GM21381 (cell line): ENCODE measurements around the gene C4orf46.
A peak's percentile ranks its signal among the peaks of the same experiment; 100 is the strongest.

Experiments used
- ATAC-seq: cut with Tn5 transposase; IDR thresholded peaks from one replicate; pipeline ENCODE4 v1.9.1; 2021; ENCODE audit warnings: mild to moderate bottlenecking, moderate library complexity; ENCODE audit not compliant: unreplicated experiment

Gene C4orf46

GRCh38 chr4:158656439-158656838 lies 15.2 kb downstream of the C4orf46 start:
- no peak for ATAC-seq

DNA sequence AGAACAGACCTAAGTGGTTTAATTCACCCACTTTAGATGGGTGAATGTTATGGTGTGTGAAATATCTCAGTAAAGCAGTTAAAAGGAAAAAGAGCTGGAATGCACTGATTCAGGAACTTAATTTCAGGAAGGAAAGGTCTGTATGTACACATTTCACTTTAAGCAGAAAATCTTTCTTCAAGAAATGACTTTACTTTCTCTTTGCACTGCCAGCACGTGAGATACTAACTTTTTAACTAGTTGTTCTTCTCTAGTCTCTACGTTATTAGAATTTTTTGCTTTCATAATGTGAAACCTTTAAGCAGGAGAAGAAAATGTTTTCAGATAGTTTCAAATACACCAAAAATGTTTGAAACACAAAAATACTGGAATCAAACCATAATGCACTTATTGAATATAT lies 18.8 kb downstream of the C4orf46 start:
- peak; percentile 47 for ATAC-seq

DNA sequence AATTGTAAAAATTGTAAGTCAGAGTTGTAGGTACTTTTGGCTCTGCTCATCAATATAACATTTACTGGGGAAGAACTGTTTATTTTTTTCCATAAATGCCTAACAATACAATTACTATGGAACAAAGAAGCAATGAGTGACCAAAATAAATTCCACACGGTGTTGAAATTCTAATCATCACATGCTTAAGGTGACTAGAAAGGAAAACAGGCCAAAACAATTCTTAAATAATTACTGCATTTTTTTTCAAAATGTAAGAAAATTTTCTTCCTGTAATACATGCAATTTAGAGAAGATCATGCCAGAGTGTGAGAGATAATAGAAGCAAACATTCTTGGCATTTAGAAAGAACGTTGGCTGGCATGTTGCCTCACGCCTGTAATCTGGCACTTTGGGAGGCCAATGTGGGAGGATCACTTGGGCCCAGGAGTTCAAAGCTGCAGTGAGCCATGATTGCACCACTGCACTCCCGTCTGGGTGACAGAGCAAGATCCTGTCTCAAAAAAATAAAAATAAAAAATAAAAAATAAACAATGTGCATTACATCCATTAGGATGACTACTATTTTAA lies 22.5 kb downstream of the C4orf46 start:
- ATAC-seq, result no peak

- no peak for ATAC-seq
Measured at GRCh38 chr4:158644760-158645159, 26.9 kb downstream of the C4orf46 start.

DNA sequence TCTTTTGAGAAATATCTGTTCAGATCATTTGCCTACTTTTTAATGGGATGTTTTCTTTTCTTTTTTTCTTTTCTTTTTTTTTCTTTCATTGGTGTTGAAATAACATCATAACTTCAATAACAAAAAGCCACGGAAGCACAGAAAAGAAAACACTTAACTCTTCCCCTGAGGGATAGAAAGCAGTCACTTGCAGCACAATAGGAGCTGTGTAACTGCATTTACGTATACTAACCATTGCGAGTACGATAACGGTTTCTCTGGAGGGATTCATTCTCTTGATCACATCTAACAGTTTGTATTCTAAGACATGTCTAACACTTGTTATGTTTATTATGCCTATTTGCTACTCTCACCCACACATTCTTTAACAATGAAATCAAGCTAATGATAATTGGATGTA lies 27.3 kb downstream of the C4orf46 start:
- ATAC-seq, result no peak

DNA sequence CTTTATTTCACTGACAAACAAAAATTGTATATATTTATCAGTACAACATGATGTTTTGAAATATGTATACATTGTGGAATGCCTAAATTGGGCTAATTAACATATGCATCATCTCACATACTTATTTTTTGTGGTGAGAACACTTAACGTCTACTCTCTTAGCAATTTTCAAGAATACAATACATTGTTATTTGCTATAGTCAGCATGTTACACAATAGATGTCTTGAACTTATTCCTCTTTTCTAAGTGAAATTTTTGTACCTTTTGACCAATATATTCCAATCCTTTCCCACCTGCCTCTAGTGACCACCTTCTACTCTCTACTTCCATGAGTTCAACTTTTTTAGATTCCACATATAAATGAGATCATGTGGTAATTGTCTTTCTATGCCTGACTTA lies 35.1 kb downstream of the C4orf46 start:
- no peak for ATAC-seq

GRCh38 chr4:158630893-158631292 lies 40.8 kb downstream of the C4orf46 start:
- no peak for ATAC-seq

DNA sequence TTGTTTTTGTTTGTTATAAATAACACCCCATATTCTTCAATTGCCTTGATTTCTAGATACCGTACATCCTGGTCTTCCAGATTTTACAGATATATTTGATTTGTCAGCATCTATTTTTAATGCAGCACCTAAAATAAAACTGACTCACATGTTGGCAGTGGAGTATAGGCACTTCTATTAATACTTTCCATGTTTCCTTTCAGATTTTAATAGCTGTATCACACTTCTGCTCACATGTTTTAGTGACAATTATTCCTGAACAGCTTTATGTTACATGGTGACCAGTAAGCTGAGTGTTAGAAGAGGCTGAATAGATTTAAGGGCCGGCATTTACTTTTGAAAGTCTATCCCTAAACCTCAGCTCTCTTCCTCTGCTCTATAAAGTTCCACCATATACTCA lies 46.1 kb downstream of the C4orf46 start:
- no peak for ATAC-seq

DNA sequence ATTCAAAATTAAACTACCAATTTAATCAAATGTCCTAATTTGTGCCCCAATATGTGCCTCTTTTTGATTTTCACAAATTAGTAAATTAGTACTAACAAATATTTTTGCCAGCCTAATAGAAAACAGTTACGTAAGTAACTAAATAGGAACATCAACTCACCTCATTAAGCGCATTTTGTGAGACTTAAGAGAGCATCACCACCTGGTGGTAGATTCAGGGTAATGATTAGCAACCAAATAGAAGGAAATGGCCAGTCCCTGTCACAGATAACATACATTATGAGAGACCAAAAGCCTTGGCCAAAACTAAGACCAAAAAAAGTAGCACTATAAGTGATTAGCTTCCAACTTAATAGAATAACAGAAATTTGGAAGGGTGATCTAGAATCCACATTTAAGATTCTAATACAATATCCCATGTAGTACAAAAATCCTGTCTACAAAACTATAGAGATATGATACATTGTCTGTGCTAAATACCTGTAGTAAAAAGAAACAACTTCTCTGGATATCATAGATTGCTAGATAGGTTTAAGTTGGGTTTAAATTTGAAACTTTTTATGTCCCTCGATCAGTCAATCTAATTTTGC lies 46.7 kb downstream of the C4orf46 start:
- ATAC-seq, result peak; percentile 95

DNA sequence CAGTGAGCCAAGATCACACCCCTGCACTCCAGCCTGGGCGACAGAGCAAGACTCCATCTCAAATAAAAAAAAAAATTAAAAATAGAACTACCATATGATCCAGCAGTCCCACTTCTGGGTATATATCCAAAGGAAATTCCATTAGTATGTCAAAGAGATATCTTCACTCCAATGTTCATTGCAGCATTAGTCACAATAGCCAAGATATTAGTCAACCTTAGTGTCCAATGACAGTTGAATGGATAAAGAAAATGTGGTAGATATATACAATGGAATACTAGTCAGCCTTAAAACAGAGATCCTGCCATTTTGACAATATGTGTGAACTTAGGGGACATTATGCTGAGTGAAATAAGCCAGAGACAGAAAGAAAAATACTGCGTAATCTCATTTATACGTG lies 49.4 kb downstream of the C4orf46 start:
- ATAC-seq, result no peak

GRCh38 chr4:158621729-158622128 lies 50.0 kb downstream of the C4orf46 start:
- ATAC-seq, result no peak

DNA sequence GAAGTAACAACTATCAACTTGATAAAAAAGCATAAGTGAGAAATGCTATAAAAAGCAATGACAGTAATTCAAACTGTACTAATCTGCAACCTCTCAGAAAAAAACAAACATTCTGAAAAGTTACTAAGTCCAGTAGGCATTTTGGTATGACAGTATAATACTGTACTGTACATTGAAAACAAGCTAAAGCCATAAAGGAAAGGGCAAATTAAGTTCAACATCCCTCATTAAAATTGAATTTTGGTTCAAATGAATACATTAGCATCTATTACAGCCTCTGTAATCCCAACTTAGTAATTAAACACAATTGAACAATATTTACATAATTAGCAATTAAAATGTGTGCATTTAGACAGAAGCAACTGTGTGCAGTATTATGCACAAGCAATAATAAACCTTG lies 53.7 kb downstream of the C4orf46 start:
- no peak for ATAC-seq
